Aorta (tissue), 5 donors: Measurements from ENCODE around the gene AADACL4. TPM values are rescaled to one million over a fixed set of nuclear protein-coding genes. Genes with fewer than 3 reads are reported as not detected.
"Not testable (repeated sequence)": the region's sequence is repeated elsewhere in the genome, so short reads cannot be mapped to it uniquely, and the experiment has no call there.

Experiments
- ATAC-seq: fragments of 200-7000 bp; cut with Tn5 transposase; one replicate; pipeline ENCODE4 v1.9.1; 2022; ENCODE audit warnings: moderate library complexity; ENCODE audit not compliant: low FRiP score
- DNase-seq, 2 donors: peaks; one replicate each; pipeline ENCODE4 v3.0.0-alpha.2; 2020
- H3K27ac ChIP-seq, 2 donors: one replicate each; pipeline ENCODE4 v1.5.1; 2013; ENCODE audit warnings: low read length in 2 of 2, mild to moderate bottlenecking in 2 of 2, moderate library complexity in 2 of 2, control low read depth in 1 of 2, inconsistent platforms in 1 of 2, low read depth in 1 of 2
- H3K27me3 ChIP-seq, 2 donors: one replicate each; pipeline ENCODE4 v1.6.1; 2013; ENCODE audit warnings: control low read depth in 1 of 2, low read length in 1 of 2, mild to moderate bottlenecking in 1 of 2, moderate library complexity in 1 of 2; ENCODE audit not compliant: insufficient read depth in 2 of 2, control insufficient read depth in 1 of 2
- H3K36me3 ChIP-seq, 2 donors: one replicate each; pipeline ENCODE4 v1.6.1; 2013; ENCODE audit warnings: control low read depth in 1 of 2, low read length in 1 of 2, mild to moderate bottlenecking in 1 of 2; ENCODE audit not compliant: insufficient read depth in 2 of 2, control insufficient read depth in 1 of 2
- H3K4me1 ChIP-seq, 2 donors: one replicate each; pipeline ENCODE4 v1.6.1; 2013; ENCODE audit warnings: low read length in 2 of 2, control low read depth in 1 of 2, mild to moderate bottlenecking in 1 of 2, moderate library complexity in 1 of 2; ENCODE audit not compliant: insufficient read depth in 2 of 2, control insufficient read depth in 1 of 2
- H3K4me3 ChIP-seq, 2 donors: one replicate each; pipeline ENCODE4 v1.5.1; 2013; ENCODE audit warnings: low read length in 2 of 2, control low read depth in 1 of 2, mild to moderate bottlenecking in 1 of 2
- H3K9me3 ChIP-seq: one replicate; pipeline ENCODE4 v1.6.1; 2013; ENCODE audit warnings: mild to moderate bottlenecking, low read length; ENCODE audit not compliant: control insufficient read depth
- WGBS, 2 donors: extraction: QIAGEN DNeasy Blood & Tissue Kit; methylation state at CpG; one replicate each; pipeline ENCODE4 v1.1.7; 2013; 5-methylcytosine and 5-hydroxymethylcytosine counted together
- intact Hi-C, 2 donors: fragments of 100-400 bp; cut with DNase I; formaldehyde crosslinking; loops; one replicate each; pipeline versions ENCODE4 v1.14.2 to v1.15.0; 2022
- polyA plus RNA-seq, 2 donors: library from polyadenylated mRNA; stranded (reverse); fragments of 200-250 nt; gene quantifications; one replicate each; pipeline ENCODE4 v1.2.3, GENCODE V29; 2013
- total RNA-seq, 2 donors: library from RNA; stranded (reverse); fragmentation: NEBNext Ultra II Directional; extraction: Animal tissue kit (Norgen Biotek cat#: 25700); gene quantifications; one replicate each; pipeline ENCODE4 v1.2.1, GENCODE V29; 2021
- donor health status: healthy with polysubstance abuse.
- donor health status: Bipolar disorder and iron deficiency.
- donor health status: DM: no; HTN: no; CAD: no.
- donor health status: DM: no; HTN: no; CAD: no.
- donor health status: DM: yes; HTN: yes; CAD: no.

The AADACL4 gene
- total and polyA plus RNA-seq, 4 donors: not detected

DNA sequence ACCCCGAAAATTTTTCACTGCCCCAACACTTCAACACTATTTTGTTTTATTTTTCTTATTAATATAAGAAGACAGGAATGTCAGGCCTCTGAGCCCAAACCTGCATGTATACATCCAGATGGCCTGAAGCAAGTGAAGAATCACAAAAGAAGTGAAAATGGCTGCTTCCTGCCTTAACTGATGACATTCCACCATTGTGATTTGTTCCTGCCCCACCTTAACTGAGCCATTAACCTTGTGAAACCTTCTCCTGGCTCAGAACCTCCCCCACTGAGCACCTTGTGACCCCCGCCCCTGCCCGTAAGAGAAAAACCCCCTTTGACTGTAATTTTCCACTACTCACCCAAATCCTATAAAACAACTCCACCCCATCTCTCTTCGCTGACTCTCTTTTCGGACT lies 69.8 kb downstream of the AADACL4 start:
- ATAC-seq, H3K27ac ChIP-seq, H3K36me3 ChIP-seq, intact Hi-C loops, DNase-seq, H3K4me3 ChIP-seq, H3K9me3 ChIP-seq, H3K27me3 ChIP-seq, H3K4me1 ChIP-seq: not testable (repeated sequence)
- 87 to 91% methylated on average over 5 of the region's 5 CpGs for WGBS, 2 donors

GRCh38 chr1:12714710-12715475 lies 71.0 kb downstream of the AADACL4 start:
- DNase-seq: no peak
- Histone ChIP-seq H3K27ac (no peak overlapping the region), H3K4me1 (no peaks in the 10 kb centered on the region), H3K27me3 (no peaks in the 10 kb centered on the region), H3K9me3 (no peaks in the 10 kb centered on the region), H3K4me3 (no peak overlapping the region), H3K36me3 (no peaks in the 10 kb centered on the region)
- ATAC-seq: no peak
- intact Hi-C loops: no loop called here
- 73 to 85% methylated on average over 3 of the region's 3 CpGs for WGBS, 2 donors

DNA sequence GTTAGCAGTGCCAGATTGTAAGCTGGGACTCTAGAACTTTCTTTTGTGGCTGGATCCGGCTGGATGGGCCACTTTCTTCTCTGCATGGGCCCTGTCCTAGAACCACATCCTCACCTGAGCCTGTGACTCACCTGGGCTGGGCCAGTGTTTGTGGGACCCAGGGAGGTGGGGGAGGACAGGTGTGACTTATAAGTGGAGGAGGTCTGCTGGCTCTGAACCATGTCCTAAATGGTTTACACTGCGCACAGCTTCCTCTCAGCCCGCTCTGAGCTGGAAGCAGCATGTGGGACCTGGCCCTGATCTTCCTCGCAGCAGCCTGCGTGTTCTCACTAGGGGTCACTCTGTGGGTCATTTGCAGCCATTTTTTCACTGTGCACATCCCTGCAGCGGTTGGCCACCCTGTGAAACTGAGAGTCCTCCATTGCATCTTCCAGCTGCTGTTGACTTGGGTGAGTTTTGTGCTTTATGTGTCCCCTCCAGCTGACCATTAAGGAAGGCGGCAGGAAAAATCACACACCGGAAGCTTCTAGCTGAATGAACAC lies 72.1 kb downstream of the AADACL4 start, which contains the start of gene AADACL3:
AADACL3 (plus strand) TSS at position 215 of the 542 bp plus-strand sequence; CDS start at position 282, 67 bp downstream.
- Histone ChIP-seq H3K27me3 (no peaks in the 10 kb centered on the region), H3K9me3 (no peaks in the 10 kb centered on the region), H3K4me1 (no peaks in the 10 kb centered on the region), H3K36me3 (no peaks in the 10 kb centered on the region), H3K4me3 (no peak within 1 kb of the TSS), H3K27ac (no peak within 1 kb of the TSS)
- intact Hi-C loops: no loop called here
- ATAC-seq: no peak
- DNase-seq: no peak
- WGBS, 2 donors: 46 to 59% methylated on average over 8 of the region's 8 CpGs

Other genes with a start within 250 kb of the AADACL4 start
- gene DHRS3, start 25.9 kb upstream of the AADACL4 start, total RNA-seq: 100 to 1,000 TPM; 117 to 325 TPM
- 10 to 100 TPM; 27.5 to 57.7 TPM for gene DHRS3, start 25.9 kb upstream of the AADACL4 start, polyA plus RNA-seq
- gene AADACL3, start 72.0 kb downstream of the AADACL4 start, total RNA-seq: not detected
- gene AADACL3, start 72.0 kb downstream of the AADACL4 start, polyA plus RNA-seq: not detected
- not detected for gene CFAP107, start 102.1 kb downstream of the AADACL4 start, total RNA-seq
- not detected for gene CFAP107, start 102.1 kb downstream of the AADACL4 start, polyA plus RNA-seq
- not detected for gene PRAMEF12, start 129.7 kb downstream of the AADACL4 start, total RNA-seq
- not detected for gene PRAMEF12, start 129.7 kb downstream of the AADACL4 start, polyA plus RNA-seq
- gene PRAMEF1, start 147.3 kb downstream of the AADACL4 start, total RNA-seq: not detected
- not detected for gene PRAMEF1, start 147.3 kb downstream of the AADACL4 start, polyA plus RNA-seq
- not detected for gene PRAMEF11, start 187.3 kb downstream of the AADACL4 start, total RNA-seq
- gene PRAMEF11, start 187.3 kb downstream of the AADACL4 start, polyA plus RNA-seq: not detected
- not detected for gene HNRNPCL1, start 204.6 kb downstream of the AADACL4 start, total RNA-seq
- gene HNRNPCL1, start 204.6 kb downstream of the AADACL4 start, polyA plus RNA-seq: not detected
- gene PRAMEF2, start 213.0 kb downstream of the AADACL4 start, total RNA-seq: not detected
- not detected for gene PRAMEF2, start 213.0 kb downstream of the AADACL4 start, polyA plus RNA-seq
- not detected for gene PRAMEF4, start 242.1 kb downstream of the AADACL4 start, total RNA-seq
- gene PRAMEF4, start 242.1 kb downstream of the AADACL4 start, polyA plus RNA-seq: not detected